Neural crest cell (in vitro differentiated cells): Measurements from ENCODE around the gene RXRA. TPM values are rescaled to one million over a fixed set of nuclear protein-coding genes. Genes with fewer than 3 reads are reported as not detected.

ENCODE experiments used
- DNase-seq: peaks from one replicate; pipeline ENCODE4 v3.0.0; 2021; ENCODE audit warnings: low read depth, mixed read lengths, low spot score
- H3K27ac Mint-ChIP-seq: one replicate; pipeline ENCODE4 v1.8.0; 2021; ENCODE audit warnings: mild to moderate bottlenecking, mixed read lengths; ENCODE audit not compliant: unreplicated experiment
- H3K27me3 Mint-ChIP-seq: 2 replicates; pipeline ENCODE4 v1.8.0; 2021; ENCODE audit warnings: low read depth, mild to moderate bottlenecking, mixed read lengths
- H3K36me3 Mint-ChIP-seq: 2 replicates; pipeline ENCODE4 v1.8.0; 2021; ENCODE audit warnings: low read depth, mild to moderate bottlenecking, mixed read lengths
- H3K4me1 Mint-ChIP-seq: 2 replicates; pipeline ENCODE4 v1.8.0; 2021; ENCODE audit warnings: mixed read lengths
- H3K4me3 Mint-ChIP-seq: one replicate; pipeline ENCODE4 v1.8.0; 2021; ENCODE audit warnings: mild to moderate bottlenecking, mixed read lengths
- H3K9me3 Mint-ChIP-seq: 2 replicates; pipeline ENCODE4 v1.8.0; 2021; ENCODE audit warnings: mixed read lengths
- total RNA-seq: library from RNA; stranded (reverse); gene quantifications from 2 replicates; pipeline ENCODE4 v1.2.1, GENCODE V29; 2021
- TF ChIP-seq, protein P1 (sequence below): fragments of 200-600 bp; sonication (generic); conservative IDR thresholded peaks from 2 replicates; pipeline ENCODE4 v1.5.0; 2021; ENCODE audit warnings: antibody characterized with exemption, mild to moderate bottlenecking

RXRA gene
- total RNA-seq, 1 donor from 2014 or later = 41.2 TPM

- Mint-ChIP-seq H3K36me3 (peaks cover 3% of the 10 kb centered on the region), H3K27ac (no peak overlapping the region), H3K4me3 (no peak overlapping the region), H3K27me3 (no peaks in the 10 kb centered on the region), H3K9me3 (no peaks in the 10 kb centered on the region), H3K4me1 (peaks cover 14% of the 10 kb centered on the region)
- no peak for DNase-seq
- TF ChIP-seq, protein P1, sequence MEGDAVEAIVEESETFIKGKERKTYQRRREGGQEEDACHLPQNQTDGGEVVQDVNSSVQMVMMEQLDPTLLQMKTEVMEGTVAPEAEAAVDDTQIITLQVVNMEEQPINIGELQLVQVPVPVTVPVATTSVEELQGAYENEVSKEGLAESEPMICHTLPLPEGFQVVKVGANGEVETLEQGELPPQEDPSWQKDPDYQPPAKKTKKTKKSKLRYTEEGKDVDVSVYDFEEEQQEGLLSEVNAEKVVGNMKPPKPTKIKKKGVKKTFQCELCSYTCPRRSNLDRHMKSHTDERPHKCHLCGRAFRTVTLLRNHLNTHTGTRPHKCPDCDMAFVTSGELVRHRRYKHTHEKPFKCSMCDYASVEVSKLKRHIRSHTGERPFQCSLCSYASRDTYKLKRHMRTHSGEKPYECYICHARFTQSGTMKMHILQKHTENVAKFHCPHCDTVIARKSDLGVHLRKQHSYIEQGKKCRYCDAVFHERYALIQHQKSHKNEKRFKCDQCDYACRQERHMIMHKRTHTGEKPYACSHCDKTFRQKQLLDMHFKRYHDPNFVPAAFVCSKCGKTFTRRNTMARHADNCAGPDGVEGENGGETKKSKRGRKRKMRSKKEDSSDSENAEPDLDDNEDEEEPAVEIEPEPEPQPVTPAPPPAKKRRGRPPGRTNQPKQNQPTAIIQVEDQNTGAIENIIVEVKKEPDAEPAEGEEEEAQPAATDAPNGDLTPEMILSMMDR = no peak
Observed at GRCh38 chr9:134403292-134403681, 77.0 kb downstream of the RXRA start.

DNA sequence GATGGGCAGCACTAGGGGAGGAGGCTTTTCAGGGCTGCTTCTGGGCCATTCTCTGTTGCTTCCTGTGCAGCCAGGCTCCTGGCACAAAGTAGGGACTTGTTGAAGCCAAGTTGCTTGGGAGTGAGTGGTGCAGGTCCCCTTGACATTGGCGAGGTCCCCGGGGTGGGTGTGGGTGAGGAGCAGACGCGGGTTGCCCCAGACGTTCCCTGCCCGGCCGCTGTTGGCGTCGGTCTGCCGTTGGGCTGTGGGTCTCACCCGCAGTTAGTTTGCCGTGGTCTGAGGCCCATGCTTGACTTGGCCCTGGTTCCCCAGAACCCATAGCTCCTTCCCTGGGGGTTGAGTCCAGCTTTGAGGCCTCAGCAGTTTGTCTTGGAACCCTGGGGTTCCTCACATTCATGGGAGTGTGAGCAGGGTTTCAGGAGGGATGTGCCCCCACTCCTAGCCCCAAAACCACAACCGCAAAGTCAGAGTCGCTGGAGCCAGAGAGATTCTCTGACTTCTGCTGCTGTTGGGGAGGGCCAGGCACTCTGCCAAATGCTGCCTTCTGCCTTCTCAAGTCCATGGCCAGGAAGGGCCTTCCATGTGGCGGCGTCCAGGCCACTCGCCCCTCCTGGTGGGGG, 77.5 kb downstream of the RXRA start:
- no peak for DNase-seq
- Mint-ChIP-seq H3K27ac (no peak overlapping the region), H3K27me3 (no peaks in the 10 kb centered on the region), H3K36me3 (peaks cover 3% of the 10 kb centered on the region), H3K9me3 (no peaks in the 10 kb centered on the region), H3K4me3 (no peak overlapping the region), H3K4me1 (peaks cover 14% of the 10 kb centered on the region)
- TF ChIP-seq, protein P1 = no peak

GRCh38 chr9:134404376-134405358, 78.4 kb downstream of the RXRA start:
- Mint-ChIP-seq H3K9me3 (no peaks in the 10 kb centered on the region), H3K4me1 (peaks cover 16% of the 10 kb centered on the region), H3K36me3 (no peaks in the 10 kb centered on the region), H3K27me3 (no peaks in the 10 kb centered on the region), H3K27ac (peak overlapping the region; percentile 67), H3K4me3 (no peak overlapping the region)
- TF ChIP-seq, protein P1 = no peak
- DNase-seq = no peak

- peak overlapping the region; percentile 81 for H3K27ac Mint-ChIP-seq
- TF ChIP-seq, protein P1 = no peak
Observed at GRCh38 chr9:134405527-134405926, 79.3 kb downstream of the RXRA start.

DNA sequence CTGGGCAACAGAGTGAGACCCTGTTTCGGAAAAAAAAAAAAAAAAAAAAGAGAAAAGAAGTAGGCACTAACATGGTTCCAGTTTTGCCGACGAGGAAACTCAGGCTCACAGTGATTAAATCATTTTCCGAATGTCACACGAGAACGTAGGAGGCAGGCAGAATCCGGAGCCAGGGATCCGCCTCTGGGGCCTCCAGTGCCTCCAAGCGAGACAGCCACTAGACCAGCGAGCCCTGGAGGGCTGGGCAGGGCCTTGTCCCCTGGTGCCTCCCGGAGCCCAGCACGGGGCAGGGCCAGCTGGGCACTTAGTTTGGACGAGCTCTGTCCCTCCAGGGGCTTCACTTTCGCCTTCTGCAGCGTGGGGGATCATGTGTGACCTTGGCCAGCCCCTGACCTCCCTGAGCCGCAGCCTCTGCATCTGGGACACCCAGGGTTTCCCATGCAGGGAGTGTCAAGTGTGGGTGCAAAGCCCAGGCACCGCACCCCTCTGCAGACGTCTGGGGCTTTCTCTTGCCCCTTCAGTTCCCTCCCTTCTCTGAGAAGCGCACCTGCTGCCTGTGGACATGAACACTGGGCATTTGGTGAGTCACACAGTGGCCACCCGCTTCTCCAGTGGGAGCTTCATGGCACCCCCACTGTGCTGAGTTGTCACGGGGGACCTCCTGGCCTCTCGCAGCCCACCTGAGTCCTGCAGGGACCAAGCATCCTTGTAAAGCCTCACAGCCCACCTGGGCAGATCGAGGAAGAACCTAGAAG, 80.3 kb downstream of the RXRA start:
- peak overlapping the region; percentile 91 for H3K27ac Mint-ChIP-seq
- TF ChIP-seq, protein P1 = no peak
- H3K27me3 Mint-ChIP-seq = no peaks in the 10 kb centered on the region
- H3K4me1 Mint-ChIP-seq = peaks cover 21% of the 10 kb centered on the region
- peak overlapping the region; percentile 67 for H3K4me3 Mint-ChIP-seq
- H3K9me3 Mint-ChIP-seq = no peaks in the 10 kb centered on the region
- DNase-seq = no peak
- H3K36me3 Mint-ChIP-seq = no peaks in the 10 kb centered on the region

More at GRCh38 chr9:134405527-134405926, 79.3 kb downstream of the RXRA start:
- no peaks in the 10 kb centered on the region for H3K27me3 Mint-ChIP-seq
- no peaks in the 10 kb centered on the region for H3K36me3 Mint-ChIP-seq
- H3K4me3 Mint-ChIP-seq = no peak overlapping the region
- no peak for DNase-seq
- peaks cover 21% of the 10 kb centered on the region for H3K4me1 Mint-ChIP-seq
- no peaks in the 10 kb centered on the region for H3K9me3 Mint-ChIP-seq
